GM18951 (cell line): ENCODE measurements around the gene HEYL.

Experiments used
- POLR2A ChIP-seq: IDR thresholded peaks from 4 replicates; pipeline ENCODE4 v1.6.1; 2011; ENCODE audit warnings: mild to moderate bottlenecking; ENCODE audit not compliant: insufficient read length, insufficient read depth; ENCODE audit errors: extremely low read depth
- in situ Hi-C: fragments of 300-500 bp; cut with MboI; formaldehyde crosslinking; loops from one replicate; pipeline ENCODE4 v1.12.0; 2022; ENCODE audit warnings: low sequenced_read_pairs, mixed read lengths, inconsistent platforms; ENCODE audit not compliant: unreplicated experiment

HEYL gene

DNA sequence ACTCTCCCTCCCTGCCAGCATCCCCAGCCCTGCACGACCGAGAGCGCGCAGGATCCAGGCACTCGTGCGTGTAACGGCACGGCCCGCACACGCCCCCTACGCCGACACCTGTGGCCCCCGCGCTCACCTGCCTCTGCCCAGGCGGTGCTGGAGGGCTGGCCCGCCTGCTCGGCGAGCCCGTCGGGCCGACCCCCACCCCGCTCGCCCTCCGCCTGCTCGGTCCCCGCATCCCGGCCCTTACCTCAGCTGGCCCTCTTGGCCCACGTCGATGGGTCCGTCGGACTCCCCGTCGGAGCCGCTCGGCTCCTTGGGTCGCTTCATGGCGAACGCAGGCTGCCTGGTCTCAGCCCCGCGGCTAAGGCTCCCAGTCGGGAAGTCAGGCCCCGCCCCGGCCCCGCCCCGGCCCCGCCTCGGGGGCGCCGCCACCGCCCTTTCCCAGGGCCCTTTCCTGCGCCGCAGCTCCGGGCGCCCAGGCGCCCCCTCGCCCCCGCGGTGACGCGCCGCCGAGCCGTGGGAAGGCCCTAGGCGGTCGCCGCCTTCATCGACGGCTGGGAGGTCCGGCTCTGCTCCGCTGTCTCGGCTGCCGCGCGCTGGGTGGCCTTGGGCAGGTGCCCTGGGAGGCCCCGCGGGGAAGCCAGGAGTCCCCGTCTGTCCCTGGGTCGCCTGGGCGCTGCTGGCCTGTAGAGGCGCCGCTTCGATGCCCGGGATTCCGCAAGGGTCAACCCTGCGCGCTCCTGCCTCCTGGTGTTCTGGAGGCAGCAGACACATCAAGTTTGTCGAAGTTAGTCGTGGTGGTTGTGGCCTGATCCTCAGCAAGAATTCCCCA is at the start of gene HEYL:
Gene HEYL, minus strand, starts transcription at position 339 of the 826 bp plus-strand sequence. Its CDS starts 18 bp downstream, at position 321.
- TF ChIP-seq POLR2A = no peak
- in situ Hi-C loops = no loop called here

DNA sequence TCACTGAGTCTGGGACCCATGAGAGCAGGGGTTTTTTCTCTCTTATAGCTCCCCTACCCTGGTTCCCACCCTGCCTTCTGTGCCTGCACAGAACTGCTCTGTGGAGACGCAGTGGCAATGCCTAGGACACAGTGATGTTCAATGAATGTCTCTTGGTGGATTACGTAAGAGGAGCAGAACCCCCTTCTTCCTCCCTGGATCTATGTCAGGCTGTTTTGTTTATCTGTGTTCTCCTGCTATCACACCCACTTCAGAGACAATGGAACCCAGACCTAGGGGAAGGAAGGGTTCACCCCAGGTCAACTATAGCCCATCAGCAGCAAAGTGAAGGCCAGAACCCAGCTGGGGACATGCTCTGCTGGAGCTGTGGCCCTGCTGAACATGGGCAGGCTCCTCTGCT is 49.8 kb upstream of the HEYL start:
- in situ Hi-C loops = no loop called here
- TF ChIP-seq POLR2A = no peak

DNA sequence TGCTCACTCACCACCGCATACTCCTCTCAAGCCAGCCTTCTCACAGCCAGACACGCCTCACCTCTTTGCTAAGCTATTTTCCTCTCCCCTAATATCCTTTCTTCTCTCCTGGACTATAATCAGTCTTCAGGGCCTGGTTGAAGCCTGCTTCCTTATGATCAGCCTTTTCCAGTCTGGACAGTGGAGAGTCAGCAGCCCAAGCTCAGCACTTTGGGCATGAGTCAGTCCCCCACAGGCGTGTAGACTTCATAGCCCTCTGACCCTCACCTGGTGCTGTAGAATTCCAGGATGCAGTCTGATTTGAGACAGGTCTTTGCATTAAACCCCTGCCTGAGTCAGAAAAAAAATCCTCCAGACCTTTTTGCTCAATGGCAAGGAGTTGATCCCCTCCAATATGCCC is 49.3 kb upstream of the HEYL start:
- in situ Hi-C loops = no loop called here
- TF ChIP-seq POLR2A = no peak

DNA sequence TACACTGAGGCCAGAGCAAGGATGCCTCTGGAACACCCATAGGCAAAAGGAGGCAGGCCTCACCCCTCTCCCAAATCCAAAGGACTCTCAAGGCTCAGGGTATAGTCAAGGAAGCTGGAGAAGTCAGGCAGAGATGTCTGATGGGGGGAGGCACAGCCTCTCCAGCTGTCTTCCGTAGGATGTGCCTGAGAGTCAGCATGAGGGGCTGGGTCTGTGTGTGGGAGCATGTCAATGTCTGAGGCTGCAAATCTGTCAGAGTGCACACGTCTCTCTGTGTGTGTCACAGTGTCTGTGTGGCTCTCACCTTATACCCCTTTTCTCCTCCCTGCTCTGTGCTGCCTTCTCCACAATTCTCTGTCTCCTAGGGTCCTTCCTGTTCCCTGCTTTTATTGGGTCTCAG is 47.8 kb upstream of the HEYL start:
- no peak for TF ChIP-seq POLR2A

DNA sequence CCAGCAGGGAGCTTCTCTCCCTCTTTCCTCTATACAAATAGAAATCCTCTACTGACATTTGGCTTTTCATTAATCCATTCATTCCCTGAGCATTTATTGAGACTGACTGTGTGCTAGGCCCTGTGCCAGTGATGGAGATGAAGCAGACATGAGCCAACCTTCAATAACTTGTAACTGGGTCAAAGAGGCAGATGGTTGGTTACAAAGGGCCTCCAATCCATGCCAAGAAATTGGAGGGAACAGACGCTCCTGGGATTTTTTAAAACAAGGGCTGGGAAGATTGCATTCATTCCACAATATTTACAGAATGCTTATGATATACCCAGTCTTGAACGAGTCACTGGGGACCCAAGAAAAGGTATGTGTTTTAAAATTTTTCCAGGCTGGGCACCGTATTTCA is 45.6 kb upstream of the HEYL start:
- TF ChIP-seq POLR2A = no peak
- in situ Hi-C loops = no loop called here

More for the DNA sequence above, 47.8 kb upstream of the HEYL start:
- in situ Hi-C loops = no loop called here

DNA sequence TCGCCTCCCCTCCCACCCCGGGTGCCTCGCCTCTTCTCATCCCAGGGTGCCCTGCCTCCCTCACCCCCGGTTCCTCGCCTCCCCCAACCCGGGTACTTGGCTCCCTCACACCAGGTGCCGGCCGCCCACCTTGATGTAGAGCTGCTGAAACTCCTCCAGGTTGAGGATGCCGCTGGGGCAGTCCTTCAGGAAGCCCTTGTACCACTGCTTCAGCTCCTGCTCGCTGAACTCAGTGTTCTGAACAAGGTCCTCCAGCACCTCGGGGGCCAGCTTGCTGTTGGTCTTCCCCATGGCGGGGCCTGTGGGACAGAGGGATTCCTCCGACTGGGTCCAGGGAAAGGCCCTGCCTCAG is 44.8 kb upstream of the HEYL start:
- in situ Hi-C loops = no loop called here
- TF ChIP-seq POLR2A = no peak

DNA sequence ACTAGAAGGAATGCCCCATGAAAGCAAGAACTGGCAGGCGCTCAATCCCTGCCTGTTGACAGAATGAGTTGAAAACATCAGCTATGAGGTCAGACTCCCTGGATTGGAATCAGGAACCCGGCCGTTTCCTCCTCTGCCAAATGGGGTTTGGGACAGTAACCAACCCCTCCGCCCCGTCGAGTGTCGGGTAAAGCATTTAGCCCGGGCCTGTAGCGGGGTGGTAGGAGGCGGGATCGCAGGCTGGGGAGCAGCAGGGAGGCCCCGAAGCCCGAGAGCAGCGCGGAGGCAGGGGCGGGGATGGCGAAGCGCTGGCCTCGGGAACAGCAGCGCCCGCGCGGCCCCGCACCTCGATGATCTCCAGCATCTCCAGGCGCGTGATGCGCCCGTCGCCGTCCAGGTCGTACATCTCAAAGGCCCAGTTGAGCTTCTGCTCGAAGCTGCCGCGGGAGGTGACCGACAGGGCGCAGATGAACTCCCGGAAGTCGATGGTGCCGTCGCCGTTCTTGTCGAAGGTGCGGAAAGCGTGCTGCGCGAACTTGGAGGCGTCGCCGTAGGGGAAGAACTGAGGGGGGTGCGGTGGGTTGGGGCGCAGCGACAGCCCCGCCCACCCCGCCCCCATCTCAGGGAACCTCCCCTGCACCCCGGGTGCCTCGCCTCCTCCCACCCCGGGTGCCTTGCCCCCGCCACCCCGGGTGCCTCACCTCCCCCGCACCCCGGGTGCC is 44.3 kb upstream of the HEYL start:
- in situ Hi-C loops = no loop called here
- no peak for TF ChIP-seq POLR2A

DNA sequence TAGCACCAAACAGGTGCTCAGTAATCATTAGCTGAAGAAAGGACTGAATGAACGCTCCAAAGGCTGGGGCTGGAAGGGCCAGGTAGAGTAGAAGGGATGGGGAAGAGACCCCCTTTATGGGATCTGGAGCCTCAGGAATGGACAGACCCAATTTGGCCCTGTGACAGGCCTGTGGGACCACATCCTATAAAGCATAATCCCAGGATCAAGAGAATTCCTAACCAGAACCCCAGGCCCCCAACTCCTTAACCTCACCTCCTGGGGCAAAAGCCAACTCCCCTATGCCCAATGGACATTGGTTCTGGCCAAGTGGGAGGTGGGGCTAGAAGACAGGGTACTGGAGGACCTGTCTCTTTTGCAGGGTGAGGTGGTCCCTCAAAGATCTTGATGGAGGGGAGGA is 42.6 kb upstream of the HEYL start:
- in situ Hi-C loops = no loop called here
- no peak for TF ChIP-seq POLR2A

DNA sequence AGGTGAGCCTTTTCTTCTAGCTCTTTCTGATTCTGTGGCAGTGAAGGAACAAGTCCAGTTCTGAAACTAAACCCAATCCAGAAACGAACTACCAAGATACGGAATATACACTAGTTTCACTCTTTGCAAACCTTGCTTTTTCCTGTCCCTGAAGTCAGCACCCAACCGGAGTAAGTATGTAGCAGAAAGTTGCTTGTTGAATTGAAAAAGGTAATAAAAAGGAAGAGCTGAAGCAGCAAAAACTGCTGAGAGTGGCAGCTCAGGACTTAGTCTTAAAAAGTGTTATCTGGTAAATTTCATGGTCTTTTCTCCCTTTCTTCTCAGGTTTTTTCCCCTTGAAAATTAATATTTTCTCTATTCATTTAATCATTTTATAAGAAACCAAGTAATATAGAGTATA is 41.9 kb upstream of the HEYL start:
- in situ Hi-C loops = no loop called here
- TF ChIP-seq POLR2A = no peak

DNA sequence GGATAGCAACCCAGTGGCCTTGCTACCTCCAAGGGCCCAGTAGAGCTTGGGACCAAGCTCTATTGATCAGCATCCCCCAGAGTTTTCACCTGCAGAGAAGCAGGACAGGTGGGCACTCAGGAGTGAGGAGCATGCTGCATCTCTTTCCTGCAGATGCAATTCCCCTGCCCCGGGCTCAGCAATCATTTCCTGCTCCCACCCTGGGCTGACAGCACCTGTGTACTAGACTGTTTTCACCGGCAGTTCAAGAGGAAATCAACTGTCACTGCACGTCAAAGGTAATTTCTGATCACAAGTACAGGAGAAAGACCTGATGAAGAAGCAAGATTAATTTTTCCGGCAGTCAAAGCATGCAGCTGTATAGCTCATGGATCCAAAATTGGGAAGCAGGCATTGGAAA is 41.3 kb upstream of the HEYL start:
- in situ Hi-C loops = no loop called here
- no peak for TF ChIP-seq POLR2A

DNA sequence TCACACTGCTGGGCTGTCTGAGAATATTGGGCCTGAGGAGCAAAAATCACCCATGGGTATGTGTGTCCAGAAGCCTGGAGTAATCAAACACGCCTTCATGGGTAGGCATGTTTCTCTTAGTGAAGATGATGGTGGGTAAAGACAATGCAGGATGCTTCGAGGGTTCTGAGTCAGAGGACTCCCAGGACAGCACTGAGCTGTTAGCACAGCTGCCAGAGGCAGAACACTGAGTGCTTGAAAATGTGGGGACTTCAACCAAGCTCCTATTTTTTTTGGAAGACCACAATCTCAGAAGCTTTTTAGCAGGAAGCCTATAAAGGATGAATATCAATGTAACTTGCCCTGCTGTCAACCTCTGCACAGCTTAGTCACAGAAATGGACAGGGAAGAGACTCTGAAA is 40.4 kb upstream of the HEYL start:
- no peak for TF ChIP-seq POLR2A
- in situ Hi-C loops = no loop called here

DNA sequence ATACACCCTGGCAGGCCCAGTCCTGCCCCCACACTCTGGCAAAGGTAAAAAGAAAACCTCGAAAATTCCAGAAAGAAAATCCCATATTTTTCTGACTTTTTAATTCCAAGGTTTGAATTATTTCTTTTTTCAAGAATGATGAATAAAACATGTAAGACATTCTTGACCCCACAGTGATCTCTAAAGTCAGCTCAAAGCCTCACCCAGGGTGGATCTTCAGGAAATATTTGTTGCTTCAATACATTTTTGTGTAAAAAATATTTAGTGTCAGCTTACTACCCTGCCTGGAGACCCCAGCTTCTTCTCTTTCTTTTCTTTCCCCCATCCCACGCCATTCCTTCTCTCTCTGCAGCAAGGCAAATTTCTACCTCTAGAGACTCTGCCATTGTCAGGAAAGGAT is 39.4 kb upstream of the HEYL start:
- in situ Hi-C loops = no loop called here
- TF ChIP-seq POLR2A = no peak

DNA sequence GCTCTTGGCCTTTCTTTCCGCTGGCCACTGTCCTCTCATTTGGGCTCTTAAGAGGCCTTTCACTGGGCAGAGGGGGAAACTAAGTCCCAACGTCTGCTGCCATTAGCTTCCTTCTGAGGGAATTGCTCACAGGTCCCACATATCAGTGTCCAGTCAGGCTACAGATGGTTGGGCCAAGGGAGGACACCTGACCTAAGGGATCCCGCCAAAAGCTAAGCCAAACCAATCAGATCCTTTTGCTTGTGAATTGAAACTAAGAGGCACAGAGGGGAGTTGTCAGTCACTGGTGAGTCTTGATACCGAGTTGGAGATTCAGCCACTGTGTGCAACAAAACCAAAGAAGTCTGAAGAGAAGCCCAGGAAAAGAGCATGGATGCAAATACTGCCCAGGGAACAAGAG is 38.2 kb upstream of the HEYL start:
- no peak for TF ChIP-seq POLR2A
- in situ Hi-C loops = no loop called here

DNA sequence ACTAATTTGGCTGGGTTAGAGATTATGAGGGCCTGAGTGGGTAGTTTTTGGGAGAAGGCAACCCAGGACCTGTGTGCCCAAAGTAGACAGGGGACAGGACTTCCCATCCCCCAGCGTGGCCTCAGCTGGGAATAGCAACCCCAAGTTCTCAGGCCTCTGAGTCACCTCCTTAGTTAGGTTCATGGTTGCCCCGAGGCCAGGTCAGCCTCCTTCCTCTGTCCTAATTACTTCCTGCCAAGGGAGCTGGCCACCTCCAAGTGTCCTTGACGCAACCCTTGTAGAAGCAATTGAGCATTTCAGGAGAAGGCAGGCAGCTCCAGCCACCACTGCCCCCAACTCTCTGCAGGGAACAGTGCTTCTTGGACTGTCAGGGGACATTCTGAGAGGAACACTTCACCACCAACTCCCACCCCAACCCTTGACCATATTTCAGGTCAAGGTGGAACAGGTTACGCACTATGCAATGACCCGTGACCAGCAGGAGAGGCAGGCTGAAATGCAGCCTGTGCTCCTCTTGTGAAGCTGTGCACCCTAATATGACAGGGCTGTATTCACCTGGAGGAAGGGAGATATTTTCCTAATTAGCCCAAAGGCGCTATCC is 37.6 kb upstream of the HEYL start:
- TF ChIP-seq POLR2A = no peak
- in situ Hi-C loops = no loop called here

DNA sequence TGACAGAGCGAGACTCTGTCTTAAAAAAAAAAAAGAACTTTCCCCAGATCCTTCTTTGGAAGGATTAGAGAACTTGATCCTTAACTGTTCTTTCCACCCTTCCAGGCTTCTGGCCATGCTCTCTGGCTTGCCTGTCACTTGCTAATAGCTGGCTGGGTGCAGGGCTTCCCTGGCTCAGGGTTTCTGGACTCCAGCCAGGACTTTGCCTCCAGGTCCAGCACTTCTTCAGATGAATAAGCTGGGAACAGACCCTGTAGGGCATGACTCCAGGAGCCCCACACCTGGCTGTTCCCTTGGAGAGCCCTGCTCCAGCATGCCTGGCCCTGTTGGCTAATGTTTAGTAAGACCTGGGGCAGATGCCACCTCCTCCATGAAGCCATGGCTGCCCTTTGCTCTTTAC is 35.8 kb upstream of the HEYL start:
- TF ChIP-seq POLR2A = no peak
- in situ Hi-C loops = no loop called here
